ENCODE results near the gene MMP3.

Gene MMP3

DNA sequence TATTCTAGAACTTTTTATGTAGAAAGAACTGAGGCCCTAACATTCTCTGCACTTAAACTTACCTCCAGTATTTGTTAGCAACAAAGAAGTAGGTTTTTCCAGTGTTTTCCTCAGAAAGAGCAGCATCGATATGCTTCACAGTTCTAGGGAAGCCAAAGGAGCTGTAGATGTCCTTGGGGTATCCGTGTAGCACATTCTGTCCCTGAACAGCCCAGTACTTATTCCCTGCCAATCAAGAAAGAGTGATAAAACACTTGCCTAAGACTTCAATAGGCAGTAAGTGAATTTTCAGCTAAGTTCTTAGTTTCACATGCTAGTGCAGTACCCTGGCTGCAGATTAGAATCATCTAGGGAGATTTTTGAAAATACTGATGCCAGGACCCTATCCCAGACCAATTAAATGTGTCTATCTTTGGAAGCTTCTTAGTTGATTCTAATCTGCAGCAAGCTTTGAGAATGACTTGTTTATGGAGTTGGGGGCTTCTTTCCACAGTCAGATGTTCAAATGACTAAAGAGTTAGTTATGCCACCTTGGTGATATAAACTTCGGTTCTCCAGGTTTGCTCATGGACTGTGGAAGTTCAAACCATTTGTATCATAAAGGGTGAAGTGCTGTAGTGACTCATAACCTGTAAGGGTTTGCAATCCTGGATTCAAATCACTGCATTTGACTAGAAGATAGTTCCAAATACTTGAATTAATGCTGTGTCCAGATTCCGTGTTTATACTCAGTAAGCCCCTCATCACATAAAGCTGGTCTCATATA lies 52.0 kb downstream of the MMP3 start:
- DNase-seq (ENCODE audit: low read depth in 2 of 2), result no peak

- no peak for DNase-seq (ENCODE audit: low read depth in 2 of 2)
These were observed 54.9 kb downstream of the MMP3 start for GRCh38 chr11:102788334-102788995.

Measured in stimulated activated CD4-positive, alpha-beta T cell treated with anti-CD3 and anti-CD28 coated beads, Interleukin-1b, Interleukin-23, amount 100 ng/mL, for 4 hours (primary cell).